Osteoblast (primary cell): ENCODE results near the gene DDX10. TPM values are rescaled to one million over a fixed set of nuclear protein-coding genes. Genes with fewer than 3 reads are reported as not detected.
"Not testable (repeated sequence)": the region's sequence is repeated elsewhere in the genome, so short reads cannot be mapped to it uniquely, and the experiment has no call there.

Experiments used
- DNase-seq: peaks from one replicate; pipeline ENCODE4 v3.0.0; 2011; ENCODE audit warnings: low spot score, mixed read lengths; ENCODE audit not compliant: insufficient read length; ENCODE audit errors: missing footprints
- H2AFZ ChIP-seq: 2 replicates; pipeline ENCODE4 v1.6.0; 2011; ENCODE audit warnings: mild to moderate bottlenecking, low read length
- H3K27ac ChIP-seq: 2 replicates; pipeline ENCODE4 v1.5.1; 2011; ENCODE audit warnings: mild to moderate bottlenecking, low read depth, low read length, moderate library complexity
- H3K27me3 ChIP-seq: 2 replicates; pipeline ENCODE4 v1.6.0; 2012; ENCODE audit warnings: mild to moderate bottlenecking, control low read depth, inconsistent platforms, low read length, moderate library complexity; ENCODE audit not compliant: insufficient read depth
- H3K36me3 ChIP-seq: 2 replicates; pipeline ENCODE4 v1.5.1; 2011; ENCODE audit warnings: mild to moderate bottlenecking, low read length, control low read depth, moderate library complexity; ENCODE audit not compliant: insufficient read depth
- H3K4me1 ChIP-seq: 2 replicates; pipeline ENCODE4 v1.5.1; 2011; ENCODE audit warnings: mild to moderate bottlenecking, low read length, control low read depth, moderate library complexity; ENCODE audit not compliant: insufficient read depth
- H3K4me2 ChIP-seq: 2 replicates; pipeline ENCODE4 v1.6.0; 2011; ENCODE audit warnings: mild to moderate bottlenecking, low read length; ENCODE audit not compliant: insufficient read depth
- H3K4me3 ChIP-seq: fragments of 200-600 bp; sonication (generic); 3 replicates; pipeline ENCODE4 v1.5.1; 2012; ENCODE audit warnings: mild to moderate bottlenecking, low read length, inconsistent platforms; ENCODE audit not compliant: insufficient read depth
- H3K79me2 ChIP-seq: 2 replicates; pipeline ENCODE4 v1.6.0; 2012; ENCODE audit warnings: mild to moderate bottlenecking, low read length, control low read depth, inconsistent platforms; ENCODE audit not compliant: insufficient read depth
- H3K9me3 ChIP-seq: 2 replicates; pipeline ENCODE4 v1.5.1; 2011; ENCODE audit warnings: low read depth, low read length, control low read depth
- H4K20me1 ChIP-seq: 2 replicates; pipeline ENCODE4 v1.6.0; 2012; ENCODE audit warnings: mild to moderate bottlenecking, low read length, control low read depth; ENCODE audit not compliant: insufficient read depth
- total RNA-seq: library from RNA; depleted of rRNA; stranded (reverse); fragments of >200 nt; gene quantifications from 2 replicates; pipeline ENCODE4 v1.2.3, GENCODE V29; 2012
- TF ChIP-seq, protein P1 (sequence below): IDR thresholded peaks from 2 replicates; pipeline ENCODE4 v1.5.1; 2011; ENCODE audit warnings: mild to moderate bottlenecking, low read depth, low read length, moderate library complexity; ENCODE audit errors: extremely low read depth

The DDX10 gene
- total RNA-seq, 1 donor: 16.6 TPM

DNA sequence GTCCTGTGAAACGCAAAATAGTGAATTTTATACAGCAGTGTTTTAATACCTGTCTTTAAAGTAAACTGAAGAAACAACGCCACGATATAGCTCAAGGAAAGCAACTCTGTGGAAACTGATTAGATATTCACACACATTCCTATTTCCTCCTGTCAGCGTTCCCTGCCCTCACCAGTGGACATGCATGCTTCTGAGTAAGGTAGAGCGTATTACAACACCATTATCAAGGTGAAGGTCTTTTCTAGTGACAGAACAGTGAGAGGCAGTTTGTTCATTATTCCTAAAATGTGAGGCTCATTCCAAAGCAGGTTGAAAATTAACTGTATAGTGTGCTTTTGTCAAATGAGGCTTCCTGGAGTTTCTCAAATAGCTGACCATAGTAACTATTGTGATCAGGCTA, 153.1 kb downstream of the DDX10 start:
- DNase-seq: peak; percentile 4
- Histone ChIP-seq H3K27ac (no peak overlapping the region), H3K4me2 (no peak overlapping the region), H4K20me1 (no peaks in the 10 kb centered on the region), H3K79me2 (peaks cover 6% of the 10 kb centered on the region), H3K4me1 (no peaks in the 10 kb centered on the region), H3K27me3 (no peaks in the 10 kb centered on the region), H2AFZ (no peak overlapping the region), H3K4me3 (no peak overlapping the region), H3K36me3 (no peaks in the 10 kb centered on the region), H3K9me3 (no peaks in the 10 kb centered on the region)
- TF ChIP-seq, protein P1, sequence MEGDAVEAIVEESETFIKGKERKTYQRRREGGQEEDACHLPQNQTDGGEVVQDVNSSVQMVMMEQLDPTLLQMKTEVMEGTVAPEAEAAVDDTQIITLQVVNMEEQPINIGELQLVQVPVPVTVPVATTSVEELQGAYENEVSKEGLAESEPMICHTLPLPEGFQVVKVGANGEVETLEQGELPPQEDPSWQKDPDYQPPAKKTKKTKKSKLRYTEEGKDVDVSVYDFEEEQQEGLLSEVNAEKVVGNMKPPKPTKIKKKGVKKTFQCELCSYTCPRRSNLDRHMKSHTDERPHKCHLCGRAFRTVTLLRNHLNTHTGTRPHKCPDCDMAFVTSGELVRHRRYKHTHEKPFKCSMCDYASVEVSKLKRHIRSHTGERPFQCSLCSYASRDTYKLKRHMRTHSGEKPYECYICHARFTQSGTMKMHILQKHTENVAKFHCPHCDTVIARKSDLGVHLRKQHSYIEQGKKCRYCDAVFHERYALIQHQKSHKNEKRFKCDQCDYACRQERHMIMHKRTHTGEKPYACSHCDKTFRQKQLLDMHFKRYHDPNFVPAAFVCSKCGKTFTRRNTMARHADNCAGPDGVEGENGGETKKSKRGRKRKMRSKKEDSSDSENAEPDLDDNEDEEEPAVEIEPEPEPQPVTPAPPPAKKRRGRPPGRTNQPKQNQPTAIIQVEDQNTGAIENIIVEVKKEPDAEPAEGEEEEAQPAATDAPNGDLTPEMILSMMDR: no peak

DNA sequence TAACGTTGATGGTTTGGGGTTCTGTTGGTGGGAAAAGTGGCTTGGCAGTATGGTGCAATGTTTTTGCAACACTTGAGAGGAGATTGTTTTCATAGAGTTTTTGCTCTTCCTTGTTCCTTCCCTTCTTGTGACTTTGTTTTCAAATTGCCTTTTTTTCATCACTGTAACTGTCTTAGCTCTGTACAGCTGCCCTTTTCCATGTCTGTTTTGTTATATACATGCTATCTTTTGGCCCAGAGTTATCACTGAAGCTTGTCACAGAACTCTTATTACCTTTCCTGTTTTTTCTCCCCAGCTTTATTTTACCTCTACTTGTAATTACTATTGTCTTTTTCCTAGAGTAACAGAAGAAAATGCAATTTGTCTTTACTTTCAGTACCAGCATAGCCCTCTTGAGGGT, 154.1 kb downstream of the DDX10 start:
- H3K27me3 ChIP-seq: no peaks in the 10 kb centered on the region
- TF ChIP-seq, protein P1: no peak
- peaks cover 8% of the 10 kb centered on the region for H3K79me2 ChIP-seq
- H3K9me3 ChIP-seq: no peaks in the 10 kb centered on the region
- DNase-seq: peak; percentile 43
- no peak overlapping the region for H3K27ac ChIP-seq
- H3K4me1 ChIP-seq: no peaks in the 10 kb centered on the region
- no peaks in the 10 kb centered on the region for H4K20me1 ChIP-seq
- no peak overlapping the region for H3K4me3 ChIP-seq
- H3K36me3 ChIP-seq: no peaks in the 10 kb centered on the region
- no peak overlapping the region for H3K4me2 ChIP-seq
- H2AFZ ChIP-seq: no peak overlapping the region

DNA sequence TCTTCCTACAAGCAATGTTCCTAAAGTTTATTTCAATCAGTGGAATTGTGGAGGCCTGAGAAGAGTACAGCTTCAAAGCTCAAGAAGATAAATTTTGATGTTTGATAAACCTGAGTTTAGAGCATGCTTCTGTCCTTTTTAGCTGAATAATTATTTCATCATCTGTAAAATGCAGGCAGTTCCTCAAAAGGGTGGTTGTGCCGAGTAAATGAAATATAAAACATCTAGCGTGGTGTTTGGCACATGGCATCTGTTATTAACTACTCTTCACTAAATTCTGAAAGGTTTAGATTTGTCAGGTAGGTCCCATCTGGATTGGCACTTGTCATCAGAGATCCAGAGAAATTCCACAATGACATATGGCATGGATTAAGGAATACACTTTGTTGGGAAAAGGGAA, 155.1 kb downstream of the DDX10 start:
- H3K9me3 ChIP-seq: no peaks in the 10 kb centered on the region
- H3K4me3 ChIP-seq: no peak overlapping the region
- H3K36me3 ChIP-seq: no peaks in the 10 kb centered on the region
- no peaks in the 10 kb centered on the region for H3K4me1 ChIP-seq
- H4K20me1 ChIP-seq: no peaks in the 10 kb centered on the region
- TF ChIP-seq, protein P1: no peak
- H3K79me2 ChIP-seq: peaks cover 8% of the 10 kb centered on the region
- no peak overlapping the region for H2AFZ ChIP-seq
- H3K27ac ChIP-seq: no peak overlapping the region
- no peak for DNase-seq
- no peaks in the 10 kb centered on the region for H3K27me3 ChIP-seq
- no peak overlapping the region for H3K4me2 ChIP-seq

GRCh38 chr11:108823960-108824359, 159.1 kb downstream of the DDX10 start:
- not testable (repeated sequence) for DNase-seq, H3K4me3 ChIP-seq, H3K4me1 ChIP-seq, H3K27me3 ChIP-seq, H3K9me3 ChIP-seq, H3K27ac ChIP-seq, H2AFZ ChIP-seq, H3K79me2 ChIP-seq, H3K4me2 ChIP-seq, H4K20me1 ChIP-seq, H3K36me3 ChIP-seq
